ENCODE results near the gene SULT1C3.
"Not testable (repeated sequence)": the region's sequence is repeated elsewhere in the genome, so short reads cannot be mapped to it uniquely, and the experiment has no call there.

Gene SULT1C3

GRCh38 chr2:108280466-108280865 lies 40.7 kb downstream of the SULT1C3 start:
- TF ChIP-seq CTCF (IDR thresholded peaks at IDR 0.05; ENCODE audit: control extremely low read depth, extremely low read depth, low read depth, missing control alignments) = no peak
- POLR2A ChIA-PET = no interaction called here
- CTCF ChIA-PET = interaction anchor here (1.1 kb wide), 1 partner anchor 9 kb away, joined by 3 read pairs; no protein-coding TSS in a partner anchor
- no peak for DNase-seq (ENCODE audit: extremely low spot score)

DNA sequence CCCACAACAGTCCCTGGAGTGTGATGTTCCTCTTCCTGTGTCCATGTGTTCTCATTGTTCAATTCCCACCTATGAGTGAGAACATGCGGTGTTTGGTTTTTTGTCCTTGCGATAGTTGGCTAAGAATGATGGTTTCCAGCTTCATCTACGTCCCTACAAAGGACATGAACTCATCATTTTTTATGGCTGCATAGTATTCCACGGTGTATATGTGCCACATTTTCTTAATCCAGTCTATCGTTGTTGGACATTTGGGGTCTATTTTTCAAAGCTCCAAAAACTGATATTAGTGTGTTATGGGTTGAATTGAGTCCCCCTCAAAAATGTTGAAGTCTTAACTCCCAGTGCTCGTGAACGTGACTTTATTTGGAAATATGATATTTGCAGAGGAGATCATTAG lies 44.8 kb downstream of the SULT1C3 start:
- CTCF ChIA-PET = interaction anchor here (1.3 to 1.5 kb wide), 2 partner anchors 12 to 15 kb away, joined by 3 read pairs; no protein-coding TSS in a partner anchor
- DNase-seq (ENCODE audit: extremely low spot score); POLR2A ChIA-PET: not testable (repeated sequence)

DNA sequence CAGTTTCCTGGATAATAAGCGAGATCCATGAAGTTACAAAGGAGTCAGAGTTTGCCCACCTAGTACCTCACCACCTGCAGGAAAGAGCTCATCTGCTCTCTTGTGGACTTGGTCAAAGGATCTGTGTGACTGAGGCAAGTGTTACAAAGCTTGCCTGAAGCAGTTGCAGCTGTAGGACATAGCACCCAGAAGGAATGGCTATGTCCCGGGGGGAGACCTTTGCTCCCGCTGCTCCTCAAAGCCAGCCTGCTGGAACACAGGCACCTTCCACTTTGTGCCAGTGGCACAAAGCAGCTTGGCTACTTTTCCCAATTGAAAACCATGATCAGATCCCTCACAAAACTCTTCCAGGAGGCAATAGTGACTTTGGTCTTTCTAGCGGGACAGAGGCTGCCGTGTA lies 45.8 kb downstream of the SULT1C3 start:
- ChIA-PET POLR2A (no interaction called here), CTCF (interaction anchor here (1.5 kb wide), 1 partner anchor 14 kb away, joined by 3 read pairs; no protein-coding TSS in a partner anchor)
- TF ChIP-seq CTCF (IDR thresholded peaks at IDR 0.05; ENCODE audit: control extremely low read depth, extremely low read depth, low read depth, missing control alignments) = no peak
- DNase-seq (ENCODE audit: extremely low spot score) = no peak

GRCh38 chr2:108287169-108287568 lies 47.4 kb downstream of the SULT1C3 start:
- DNase-seq (ENCODE audit: extremely low spot score) = no peak
- ChIA-PET CTCF (interaction anchor here (1.0 to 1.1 kb wide), 2 partner anchors 10 to 297 kb away, joined by 3 read pairs; no protein-coding TSS in a partner anchor), POLR2A (no interaction called here)
- TF ChIP-seq CTCF (IDR thresholded peaks at IDR 0.05; ENCODE audit: control extremely low read depth, extremely low read depth, low read depth, missing control alignments) = no peak

GRCh38 chr2:108288534-108289106 lies 48.9 kb downstream of the SULT1C3 start, which contains the start of gene SULT1C2:
Gene SULT1C2, plus strand, starts transcription at chr2:108288895. Its CDS starts 4,773 bp downstream, at chr2:108293668.
- TF ChIP-seq CTCF (IDR thresholded peaks at IDR 0.05; ENCODE audit: control extremely low read depth, extremely low read depth, low read depth, missing control alignments) = no peak
- ChIA-PET CTCF (interaction anchor here (1.5 kb wide), 1 partner anchor 12 kb away, joined by 4 read pairs; no protein-coding TSS in a partner anchor), POLR2A (no interaction called here)
- DNase-seq (ENCODE audit: extremely low spot score) = no peak

- POLR2A ChIA-PET = no interaction called here
- TF ChIP-seq CTCF (IDR thresholded peaks at IDR 0.05; ENCODE audit: control extremely low read depth, extremely low read depth, low read depth, missing control alignments) = no peak
Observed at GRCh38 chr2:108293850-108294249, 54.1 kb downstream of the SULT1C3 start.

GRCh38 chr2:108297436-108298141 lies 57.8 kb downstream of the SULT1C3 start:
- CTCF ChIA-PET = interaction anchor here (1.2 kb wide), 1 partner anchor 15 kb away, joined by 3 read pairs; no protein-coding TSS in a partner anchor
- POLR2A ChIA-PET = no interaction called here
- DNase-seq (ENCODE audit: extremely low spot score) = no peak
- TF ChIP-seq CTCF (IDR thresholded peaks at IDR 0.05; ENCODE audit: control extremely low read depth, extremely low read depth, low read depth, missing control alignments) = no peak

More at GRCh38 chr2:108293850-108294249, 54.1 kb downstream of the SULT1C3 start:
- CTCF ChIA-PET = no interaction called here
- no peak for DNase-seq (ENCODE audit: extremely low spot score)

Measured in GM10248 (cell line).